Type B pancreatic cell (in vitro differentiated cells): ENCODE data around the gene FXR1. TPM values are rescaled to one million over a fixed set of nuclear protein-coding genes. Genes with fewer than 3 reads are reported as not detected.
"Not testable (repeated sequence)": the region's sequence is repeated elsewhere in the genome, so short reads cannot be mapped to it uniquely, and the experiment has no call there.

Source experiments
- DNase-seq: peaks from one replicate; pipeline ENCODE4 v3.0.0; 2021; ENCODE audit warnings: mixed read lengths; ENCODE audit not compliant: unreplicated experiment; ENCODE audit errors: extremely low spot score
- H3K27ac Mint-ChIP-seq: 2 replicates; pipeline ENCODE4 v1.8.0; 2021; ENCODE audit warnings: mild to moderate bottlenecking, mixed read lengths
- H3K27me3 Mint-ChIP-seq: 2 replicates; pipeline ENCODE4 v1.8.0; 2021; ENCODE audit warnings: mixed read lengths
- H3K36me3 Mint-ChIP-seq: 2 replicates; pipeline ENCODE4 v1.8.0; 2021; ENCODE audit warnings: mixed read lengths
- H3K4me1 Mint-ChIP-seq: one replicate; pipeline ENCODE4 v1.8.0; 2021; ENCODE audit warnings: mixed read lengths; ENCODE audit not compliant: unreplicated experiment
- H3K4me3 Mint-ChIP-seq: 2 replicates; pipeline ENCODE4 v1.8.0; 2021; ENCODE audit warnings: mild to moderate bottlenecking, mixed read lengths
- H3K9me3 Mint-ChIP-seq: 2 replicates; pipeline ENCODE4 v1.8.0; 2021; ENCODE audit warnings: mixed read lengths
- total RNA-seq: library from RNA; stranded (reverse); gene quantifications from 2 replicates; pipeline ENCODE4 v1.2.1, GENCODE V29; 2021; ENCODE audit warnings: low replicate concordance
- TF ChIP-seq, protein P1 (sequence below): fragments of 200-600 bp; sonication (generic); conservative IDR thresholded peaks from 2 replicates; pipeline ENCODE4 v1.5.0; 2021; ENCODE audit warnings: antibody characterized with exemption, mild to moderate bottlenecking

Gene FXR1
- total RNA-seq, 1 donor from 2014 or later = 179 TPM

DNA sequence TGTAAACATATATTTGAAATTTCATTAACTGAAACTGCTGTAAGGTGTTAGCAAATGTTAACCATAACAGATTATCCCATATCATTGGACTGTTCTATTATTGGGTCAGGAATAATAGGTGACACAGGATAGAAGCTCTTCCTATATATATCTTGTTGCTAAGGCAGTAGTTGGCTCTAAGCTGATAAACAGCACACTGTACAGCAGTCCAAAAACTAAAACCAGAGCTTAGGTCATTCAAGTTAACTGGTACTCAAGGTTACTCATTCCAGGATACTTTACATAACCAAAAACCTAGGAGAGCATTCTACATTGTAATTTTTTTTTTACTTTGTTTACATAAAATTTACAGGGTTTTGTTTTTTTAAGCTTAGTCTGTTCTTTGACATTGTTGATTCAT, 68.1 kb downstream of the FXR1 start:
- TF ChIP-seq, protein P1, sequence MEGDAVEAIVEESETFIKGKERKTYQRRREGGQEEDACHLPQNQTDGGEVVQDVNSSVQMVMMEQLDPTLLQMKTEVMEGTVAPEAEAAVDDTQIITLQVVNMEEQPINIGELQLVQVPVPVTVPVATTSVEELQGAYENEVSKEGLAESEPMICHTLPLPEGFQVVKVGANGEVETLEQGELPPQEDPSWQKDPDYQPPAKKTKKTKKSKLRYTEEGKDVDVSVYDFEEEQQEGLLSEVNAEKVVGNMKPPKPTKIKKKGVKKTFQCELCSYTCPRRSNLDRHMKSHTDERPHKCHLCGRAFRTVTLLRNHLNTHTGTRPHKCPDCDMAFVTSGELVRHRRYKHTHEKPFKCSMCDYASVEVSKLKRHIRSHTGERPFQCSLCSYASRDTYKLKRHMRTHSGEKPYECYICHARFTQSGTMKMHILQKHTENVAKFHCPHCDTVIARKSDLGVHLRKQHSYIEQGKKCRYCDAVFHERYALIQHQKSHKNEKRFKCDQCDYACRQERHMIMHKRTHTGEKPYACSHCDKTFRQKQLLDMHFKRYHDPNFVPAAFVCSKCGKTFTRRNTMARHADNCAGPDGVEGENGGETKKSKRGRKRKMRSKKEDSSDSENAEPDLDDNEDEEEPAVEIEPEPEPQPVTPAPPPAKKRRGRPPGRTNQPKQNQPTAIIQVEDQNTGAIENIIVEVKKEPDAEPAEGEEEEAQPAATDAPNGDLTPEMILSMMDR = no peak
- peaks cover 7% of the 10 kb centered on the region for H3K36me3 Mint-ChIP-seq
- H3K9me3 Mint-ChIP-seq = no peaks in the 10 kb centered on the region
- H3K27me3 Mint-ChIP-seq = no peaks in the 10 kb centered on the region
- no peak overlapping the region for H3K4me3 Mint-ChIP-seq
- no peak for DNase-seq
- H3K4me1 Mint-ChIP-seq = peaks cover 6% of the 10 kb centered on the region
- H3K27ac Mint-ChIP-seq = no peak overlapping the region

GRCh38 chr3:180981912-180982311, 69.4 kb downstream of the FXR1 start:
- H3K36me3 Mint-ChIP-seq = peaks cover 3% of the 10 kb centered on the region
- no peaks in the 10 kb centered on the region for H3K9me3 Mint-ChIP-seq
- TF ChIP-seq, protein P1 = no peak
- H3K27ac Mint-ChIP-seq = peak overlapping the region; percentile 35
- H3K4me1 Mint-ChIP-seq = peaks cover 6% of the 10 kb centered on the region
- H3K27me3 Mint-ChIP-seq = no peaks in the 10 kb centered on the region
- H3K4me3 Mint-ChIP-seq = no peak overlapping the region
- no peak for DNase-seq

GRCh38 chr3:180983136-180983535, 70.7 kb downstream of the FXR1 start:
- Mint-ChIP-seq H3K27me3 (no peaks in the 10 kb centered on the region), H3K4me1 (peaks cover 9% of the 10 kb centered on the region), H3K9me3 (no peaks in the 10 kb centered on the region), H3K36me3 (peaks cover 7% of the 10 kb centered on the region), H3K27ac (peak overlapping the region; percentile 52), H3K4me3 (no peak overlapping the region)
- TF ChIP-seq, protein P1 = no peak
- DNase-seq = no peak

DNA sequence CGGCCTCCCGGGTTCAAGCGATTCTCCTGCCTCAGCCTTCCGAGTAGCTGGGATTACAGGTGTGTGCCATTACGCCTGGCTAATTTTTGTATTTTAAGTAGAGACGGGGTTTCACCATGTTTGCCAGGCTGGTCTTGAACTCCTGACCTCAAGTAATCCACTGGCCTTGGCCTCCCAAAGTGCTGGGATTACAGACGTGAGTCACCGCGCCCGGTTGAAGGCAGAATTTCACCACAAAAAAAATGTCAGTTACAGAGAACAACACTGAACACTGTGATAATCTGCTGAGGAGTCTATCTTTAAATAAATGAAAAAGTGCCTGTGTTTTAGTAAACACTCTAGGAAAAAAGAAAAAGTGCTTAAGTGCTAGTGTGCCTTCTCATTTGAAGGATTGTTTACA, 73.9 kb downstream of the FXR1 start:
- not testable (repeated sequence) for H3K27me3 Mint-ChIP-seq, DNase-seq, H3K9me3 Mint-ChIP-seq, H3K4me1 Mint-ChIP-seq, H3K27ac Mint-ChIP-seq, H3K36me3 Mint-ChIP-seq, H3K4me3 Mint-ChIP-seq

GRCh38 chr3:180987344-180987743, 74.9 kb downstream of the FXR1 start:
- H3K4me1 Mint-ChIP-seq = peaks cover 3% of the 10 kb centered on the region
- DNase-seq = no peak
- peaks cover 7% of the 10 kb centered on the region for H3K36me3 Mint-ChIP-seq
- no peak overlapping the region for H3K27ac Mint-ChIP-seq
- TF ChIP-seq, protein P1 = no peak
- no peaks in the 10 kb centered on the region for H3K9me3 Mint-ChIP-seq
- no peaks in the 10 kb centered on the region for H3K27me3 Mint-ChIP-seq
- H3K4me3 Mint-ChIP-seq = peak overlapping the region; percentile 67

DNA sequence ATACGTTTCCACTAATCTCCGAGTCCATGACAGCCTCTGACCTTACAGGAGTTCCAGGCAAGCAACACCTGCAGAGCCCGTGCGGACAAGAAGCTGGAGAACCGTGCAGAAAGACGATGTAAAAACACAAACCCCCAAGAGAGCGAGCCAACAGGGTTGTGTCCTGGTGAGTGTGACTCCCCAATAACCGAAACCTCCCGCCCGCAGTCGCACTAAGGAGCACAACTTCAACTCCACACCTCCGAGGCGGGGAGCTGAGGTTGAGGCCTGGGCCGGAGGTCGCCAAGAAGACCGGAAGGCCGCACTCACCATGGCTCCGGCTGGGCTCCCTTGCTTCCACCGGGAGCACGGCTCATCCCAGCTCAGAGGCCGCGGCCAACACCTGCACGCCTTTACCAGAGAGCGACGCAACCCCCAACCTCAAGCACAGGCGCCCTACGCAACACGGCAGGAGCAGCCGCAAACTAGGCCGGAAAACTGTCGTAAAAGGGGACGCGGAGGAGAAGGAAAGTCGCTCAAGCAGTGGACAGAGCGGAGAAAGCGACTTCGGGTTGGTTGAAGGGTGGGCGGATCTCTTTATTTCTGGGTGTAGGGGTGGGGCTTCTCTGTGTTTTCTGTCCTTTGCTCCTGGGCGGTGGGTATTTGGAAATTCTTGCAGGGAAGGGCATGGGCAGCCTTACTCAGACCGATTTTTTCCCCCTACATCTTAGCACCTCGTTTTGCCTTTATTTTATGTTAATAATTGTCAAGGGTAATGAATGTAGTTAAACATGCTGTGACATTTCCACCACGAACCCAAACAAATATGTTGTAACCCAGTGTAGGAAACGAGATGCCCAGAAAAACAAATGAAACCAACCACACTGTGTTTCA, 77.1 kb downstream of the FXR1 start, which contains the start of gene DNAJC19:
TSS of gene DNAJC19 (minus strand) at position 446 of the 873 bp plus-strand sequence. CDS start at position 312, 134 bp downstream.
- Mint-ChIP-seq H3K27ac (peak within 1 kb of the TSS; percentile 90), H3K36me3 (peaks cover 4% of the 10 kb centered on the region), H3K27me3 (peaks cover 9% of the 10 kb centered on the region), H3K4me3 (peak within 1 kb of the TSS; percentile 95), H3K9me3 (no peaks in the 10 kb centered on the region), H3K4me1 (peaks cover 3% of the 10 kb centered on the region)
- TF ChIP-seq, protein P1 = no peak
- DNase-seq = peak; percentile 88
